Stimulated activated CD4-positive, alpha-beta T cell treated with anti-CD3 and anti-CD28 coated beads, Interleukin-1b, Interleukin-23, amount 100 ng/mL, for 1 hour (primary cell): ENCODE data around the gene IFNA5.

Experiments used
- DNase-seq, 2 donors: peaks; one replicate each; pipeline ENCODE4 v3.0.0-alpha.2; 2020; ENCODE audit warnings: low read depth in 2 of 2

IFNA5 gene

DNA sequence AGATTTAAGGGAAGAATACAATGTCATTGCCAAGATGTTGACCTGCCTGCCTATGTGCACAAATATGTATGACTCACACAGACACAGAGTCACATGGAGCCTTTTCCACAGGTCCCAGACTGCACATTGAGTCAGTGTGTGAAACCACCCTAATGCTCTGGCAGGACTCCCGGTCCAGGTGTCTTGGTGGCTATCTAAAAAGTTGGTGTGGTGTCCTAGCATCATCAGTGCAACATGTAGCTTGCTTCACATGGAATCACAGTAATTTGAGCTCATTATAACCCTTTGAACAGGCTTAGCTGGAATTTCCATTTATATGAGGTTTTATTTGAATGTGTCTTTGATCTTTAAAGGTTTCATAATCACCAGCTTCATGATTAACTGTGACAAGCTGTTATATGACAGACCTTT lies 10.7 kb downstream of the IFNA5 start:
- DNase-seq: no peak

DNA sequence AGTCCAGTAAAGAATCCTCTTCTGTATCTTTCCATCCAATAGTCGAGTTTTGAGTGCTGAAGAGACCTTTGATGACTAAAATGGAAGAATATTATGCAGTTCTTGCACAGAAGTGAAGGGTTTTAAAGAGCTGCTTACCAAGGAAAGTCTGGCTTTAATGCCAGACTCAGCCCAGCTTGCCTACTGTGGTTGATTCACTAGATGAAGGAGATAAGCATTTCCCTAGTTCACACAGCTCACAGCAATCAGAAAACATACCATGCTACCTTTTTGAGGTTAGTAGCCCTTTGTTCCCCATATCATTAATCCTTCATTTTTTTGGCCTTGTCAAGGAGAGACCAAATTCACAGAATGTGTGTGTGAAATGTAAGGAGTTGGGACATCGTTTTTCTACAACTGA lies 15.3 kb downstream of the IFNA5 start:
- DNase-seq: no peak

GRCh38 chr9:21287280-21287679 lies 17.8 kb downstream of the IFNA5 start:
- DNase-seq: no peak

DNA sequence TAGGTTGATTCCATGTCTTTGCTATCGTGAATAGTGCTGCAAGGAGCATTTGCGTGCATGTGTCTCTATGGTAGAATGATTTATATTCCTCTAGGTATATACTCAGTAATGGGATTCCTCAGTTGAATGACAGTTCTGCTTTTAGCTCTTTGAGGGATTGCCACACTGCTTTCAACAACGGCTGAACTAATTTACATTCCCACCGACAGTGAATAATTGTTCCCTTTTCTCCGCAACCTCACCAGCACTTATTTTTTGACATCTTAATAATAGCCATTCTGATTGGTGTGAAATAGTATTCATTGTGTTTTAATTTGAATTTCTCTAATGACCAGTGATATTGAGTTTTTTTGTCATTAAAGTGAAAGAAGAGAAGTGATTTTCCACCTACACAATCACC lies 18.5 kb downstream of the IFNA5 start:
- DNase-seq: no peak

DNA sequence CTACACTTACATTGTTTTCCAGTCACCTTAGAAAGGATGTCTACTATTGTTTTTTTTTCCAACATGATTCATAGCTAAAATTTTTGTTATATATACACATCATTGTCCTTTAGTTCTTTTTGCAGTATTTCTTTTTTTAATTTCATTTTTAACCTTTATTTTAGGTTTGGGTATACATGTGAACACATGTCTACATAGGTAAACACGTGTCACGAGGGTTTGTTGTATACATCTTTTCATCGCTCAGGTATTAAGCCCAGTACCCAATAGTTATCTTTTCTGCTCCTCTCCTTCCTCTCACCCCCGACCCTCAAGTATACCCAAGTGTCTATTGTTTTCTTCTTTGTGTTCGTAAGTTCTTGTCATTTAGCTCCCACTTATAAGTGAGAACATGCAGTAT lies 19.0 kb downstream of the IFNA5 start:
- DNase-seq: no peak

- DNase-seq: no peak
Measured at GRCh38 chr9:21281275-21281674, 23.8 kb downstream of the IFNA5 start.

- DNase-seq: no peak
Measured at GRCh38 chr9:21268347-21268657, 36.8 kb downstream of the IFNA5 start.

- no peak for DNase-seq
Measured at GRCh38 chr9:21267485-21268346, 37.4 kb downstream of the IFNA5 start.

GRCh38 chr9:21266733-21267484 lies 38.2 kb downstream of the IFNA5 start:
- DNase-seq: no peak

GRCh38 chr9:21265421-21266189 lies 39.5 kb downstream of the IFNA5 start:
- DNase-seq: no peak

DNA sequence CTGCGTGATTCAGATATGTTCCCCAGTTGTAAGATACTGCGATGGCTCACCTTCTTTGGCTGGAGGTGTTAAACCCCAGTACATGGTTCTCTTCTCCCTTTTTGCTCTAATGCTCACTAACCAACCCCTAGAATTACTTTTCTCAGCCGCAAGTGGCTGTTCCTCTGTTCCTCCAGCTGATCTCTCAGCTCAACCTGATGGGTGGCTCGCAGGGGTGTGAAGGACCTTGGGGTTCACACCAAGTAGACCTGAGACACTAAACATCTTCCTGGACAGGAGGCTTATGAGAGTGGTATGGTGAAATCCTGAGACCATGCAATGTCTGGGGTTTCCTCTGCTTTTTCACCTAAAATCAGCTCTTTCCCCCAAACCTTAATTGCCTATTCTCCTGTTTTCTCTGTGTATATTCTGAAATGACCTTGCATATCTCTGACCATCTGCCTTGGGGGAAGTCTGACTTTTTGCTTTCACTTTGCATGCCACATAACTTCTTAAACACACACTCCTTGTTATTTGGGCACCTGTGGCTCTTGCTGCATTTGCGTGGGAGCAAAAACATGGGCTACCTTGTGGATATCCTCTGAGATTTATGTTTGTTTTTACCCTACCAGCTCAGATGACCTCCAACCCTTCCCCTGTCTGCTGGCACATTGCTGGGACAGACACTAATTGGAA lies 49.4 kb downstream of the IFNA5 start:
- DNase-seq: no peak
